ENCODE measurements around the gene MGAT4B. TPM values are rescaled to one million over a fixed set of nuclear protein-coding genes. Genes with fewer than 3 reads are reported as not detected.

The MGAT4B gene
- total and polyA plus RNA-seq, 2 of the 13 experiments (the other 11 are each of a cell fraction or from before 2014, with no cell fraction given), result 93.5 to 130 TPM

- TF ChIP-seq, protein P1, sequence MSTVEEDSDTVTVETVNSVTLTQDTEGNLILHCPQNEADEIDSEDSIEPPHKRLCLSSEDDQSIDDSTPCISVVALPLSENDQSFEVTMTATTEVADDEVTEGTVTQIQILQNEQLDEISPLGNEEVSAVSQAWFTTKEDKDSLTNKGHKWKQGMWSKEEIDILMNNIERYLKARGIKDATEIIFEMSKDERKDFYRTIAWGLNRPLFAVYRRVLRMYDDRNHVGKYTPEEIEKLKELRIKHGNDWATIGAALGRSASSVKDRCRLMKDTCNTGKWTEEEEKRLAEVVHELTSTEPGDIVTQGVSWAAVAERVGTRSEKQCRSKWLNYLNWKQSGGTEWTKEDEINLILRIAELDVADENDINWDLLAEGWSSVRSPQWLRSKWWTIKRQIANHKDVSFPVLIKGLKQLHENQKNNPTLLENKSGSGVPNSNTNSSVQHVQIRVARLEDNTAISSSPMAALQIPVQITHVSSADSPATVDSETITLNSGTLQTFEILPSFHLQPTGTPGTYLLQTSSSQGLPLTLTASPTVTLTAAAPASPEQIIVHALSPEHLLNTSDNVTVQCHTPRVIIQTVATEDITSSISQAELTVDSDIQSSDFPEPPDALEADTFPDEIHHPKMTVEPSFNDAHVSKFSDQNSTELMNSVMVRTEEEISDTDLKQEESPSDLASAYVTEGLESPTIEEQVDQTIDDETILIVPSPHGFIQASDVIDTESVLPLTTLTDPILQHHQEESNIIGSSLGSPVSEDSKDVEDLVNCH (CRISPR knock-in tag; IDR thresholded peaks at IDR 0.05), result no peak
- TF ChIP-seq ZNF792 (CRISPR knock-in tag; IDR thresholded peaks at IDR 0.05) (no peak), ZNF205 (CRISPR knock-in tag; IDR thresholded peaks at IDR 0.05) (no peak), ZSCAN30 (CRISPR knock-in tag; IDR thresholded peaks at IDR 0.05) (no peak), ZNF468 (CRISPR knock-in tag; IDR thresholded peaks at IDR 0.05) (no peak), ZNF275 (CRISPR knock-in tag; IDR thresholded peaks at IDR 0.05; ENCODE audit: borderline replicate concordance) (no peak), AKNA (CRISPR knock-in tag; IDR thresholded peaks at IDR 0.05; ENCODE audit: borderline replicate concordance) (no peak), PRMT3 (CRISPR knock-in tag; IDR thresholded peaks at IDR 0.05; ENCODE audit: borderline replicate concordance, low read depth) (no peak), HOXD1 (CRISPR knock-in tag; IDR thresholded peaks at IDR 0.05) (no peak), MXI1 (IDR thresholded peaks at IDR 0.05; ENCODE audit: borderline replicate concordance, low read depth, low read length) (peak; percentile 54; the same call in 1 of the 3 replicates), PAWR (CRISPR knock-in tag; IDR thresholded peaks at IDR 0.05; ENCODE audit: borderline replicate concordance) (no peak), NBN (conservative IDR thresholded peaks at IDR 0.05) (no peak), BHLHE40 (IDR thresholded peaks at IDR 0.05; ENCODE audit: low read length) (no peak), ZNF770 (CRISPR knock-in tag; IDR thresholded peaks at IDR 0.05) (no peak), BRCA1 (CRISPR knock-in tag; IDR thresholded peaks at IDR 0.05) (0 out of 2 replicates have a peak, but pooled peaks have one; percentile 43), ZNF160 (CRISPR knock-in tag; IDR thresholded peaks at IDR 0.05) (no peak)
- TF ChIP-seq, protein P2, sequence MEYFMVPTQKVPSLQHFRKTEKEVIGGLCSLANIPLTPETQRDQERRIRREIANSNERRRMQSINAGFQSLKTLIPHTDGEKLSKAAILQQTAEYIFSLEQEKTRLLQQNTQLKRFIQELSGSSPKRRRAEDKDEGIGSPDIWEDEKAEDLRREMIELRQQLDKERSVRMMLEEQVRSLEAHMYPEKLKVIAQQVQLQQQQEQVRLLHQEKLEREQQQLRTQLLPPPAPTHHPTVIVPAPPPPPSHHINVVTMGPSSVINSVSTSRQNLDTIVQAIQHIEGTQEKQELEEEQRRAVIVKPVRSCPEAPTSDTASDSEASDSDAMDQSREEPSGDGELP (IDR thresholded peaks at IDR 0.05; ENCODE audit: borderline replicate concordance, low read depth), result no peak
- TF ChIP-seq, protein P3, sequence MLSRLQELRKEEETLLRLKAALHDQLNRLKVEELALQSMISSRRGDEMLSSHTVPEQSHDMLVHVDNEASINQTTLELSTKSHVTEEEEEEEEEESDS (CRISPR knock-in tag; IDR thresholded peaks at IDR 0.05; ENCODE audit: borderline replicate concordance), result no peak
Observed at GRCh38 chr5:179821298-179822058, 14.8 kb upstream of the MGAT4B start (continued).

Measured in HepG2 (cell line).